DND-41 (cell line): ENCODE data around the gene CEP170B.

Source experiments
- ATAC-seq: fragments of 200-7000 bp; cut with Tn5 transposase; 3 replicates; pipeline ENCODE4 v1.9.1; 2021; ENCODE audit warnings: low read depth; ENCODE audit not compliant: insufficient read depth
- DNase-seq: peaks from one replicate; pipeline ENCODE4 v3.0.0-alpha.2; 2020
- H2AFZ ChIP-seq: 2 replicates; pipeline ENCODE4 v1.6.0; 2012; ENCODE audit warnings: low read depth, low read length
- H3K27ac ChIP-seq: 2 replicates; pipeline ENCODE4 v1.5.1; 2012; ENCODE audit warnings: low read length, inconsistent platforms
- H3K27me3 ChIP-seq: fragments of 200-600 bp; sonication (generic); 2 replicates; pipeline ENCODE4 v1.6.0; 2012; ENCODE audit warnings: low read length, mild to moderate bottlenecking, inconsistent platforms; ENCODE audit not compliant: insufficient read depth, poor library complexity
- H3K36me3 ChIP-seq: 2 replicates; pipeline ENCODE4 v1.5.1; 2012; ENCODE audit warnings: low read length, inconsistent platforms; ENCODE audit not compliant: insufficient read depth
- H3K4me1 ChIP-seq: 2 replicates; pipeline ENCODE4 v1.5.1; 2012; ENCODE audit warnings: mild to moderate bottlenecking, low read length; ENCODE audit not compliant: insufficient read depth
- H3K4me2 ChIP-seq: 2 replicates; pipeline ENCODE4 v1.6.0; 2012; ENCODE audit warnings: mild to moderate bottlenecking, moderate library complexity, low read length, inconsistent platforms; ENCODE audit not compliant: insufficient read depth
- H3K4me3 ChIP-seq, 2 experiments: fragments of 200-600 bp in 1 of 2; shearing (Covaris generic) in 1 of 2; 2 replicates each; pipeline ENCODE4 v1.5.1; 2012 to 2016; ENCODE audit warnings: inconsistent platforms in 2 of 2, low read length in 2 of 2, mild to moderate bottlenecking in 2 of 2, low read depth in 1 of 2, moderate library complexity in 1 of 2
- H3K79me2 ChIP-seq: 2 replicates; pipeline ENCODE4 v1.6.0; 2012; ENCODE audit warnings: low read length, inconsistent platforms; ENCODE audit not compliant: insufficient read depth
- H3K9ac ChIP-seq: 2 replicates; pipeline ENCODE4 v1.6.0; 2012; ENCODE audit warnings: low read depth, mild to moderate bottlenecking, inconsistent platforms, low read length, moderate library complexity
- H3K9me3 ChIP-seq: 2 replicates; pipeline ENCODE4 v1.5.1; 2012; ENCODE audit warnings: low read length, moderate library complexity, mild to moderate bottlenecking, inconsistent platforms; ENCODE audit not compliant: insufficient read depth, severe bottlenecking
- H4K20me1 ChIP-seq: 2 replicates; pipeline ENCODE4 v1.6.0; 2012; ENCODE audit warnings: low read length; ENCODE audit not compliant: insufficient read depth
- EZH2 ChIP-seq: IDR thresholded peaks from 3 replicates; pipeline ENCODE4 v1.6.1; 2012; ENCODE audit warnings: borderline replicate concordance, low read depth, mild to moderate bottlenecking, moderate library complexity, low read length, inconsistent platforms; ENCODE audit not compliant: severe bottlenecking
- TF ChIP-seq, protein P1 (sequence below): IDR thresholded peaks from 2 replicates; pipeline ENCODE4 v1.5.1; 2012; ENCODE audit warnings: borderline replicate concordance, low read length, moderate library complexity, mild to moderate bottlenecking; ENCODE audit not compliant: poor library complexity, severe bottlenecking; ENCODE audit errors: extremely low read depth

CEP170B gene

GRCh38 chr14:104927432-104927816, 62.4 kb downstream of the CEP170B start:
- Histone ChIP-seq H2AFZ (no peak overlapping the region), H3K4me2 (no peak overlapping the region), H3K4me3 (no peak overlapping the region), H3K9me3 (no peaks in the 10 kb centered on the region), H4K20me1 (no peaks in the 10 kb centered on the region; the same call in 1 of the 2 replicates), H3K79me2 (no peaks in the 10 kb centered on the region), H3K27me3 (no peaks in the 10 kb centered on the region), H3K36me3 (no peaks in the 10 kb centered on the region), H3K4me1 (no peaks in the 10 kb centered on the region), H3K9ac (no peak overlapping the region), H3K27ac (no peak overlapping the region)
- no peak for ATAC-seq
- DNase-seq = no peak
- TF ChIP-seq EZH2 = no peak
- TF ChIP-seq, protein P1, sequence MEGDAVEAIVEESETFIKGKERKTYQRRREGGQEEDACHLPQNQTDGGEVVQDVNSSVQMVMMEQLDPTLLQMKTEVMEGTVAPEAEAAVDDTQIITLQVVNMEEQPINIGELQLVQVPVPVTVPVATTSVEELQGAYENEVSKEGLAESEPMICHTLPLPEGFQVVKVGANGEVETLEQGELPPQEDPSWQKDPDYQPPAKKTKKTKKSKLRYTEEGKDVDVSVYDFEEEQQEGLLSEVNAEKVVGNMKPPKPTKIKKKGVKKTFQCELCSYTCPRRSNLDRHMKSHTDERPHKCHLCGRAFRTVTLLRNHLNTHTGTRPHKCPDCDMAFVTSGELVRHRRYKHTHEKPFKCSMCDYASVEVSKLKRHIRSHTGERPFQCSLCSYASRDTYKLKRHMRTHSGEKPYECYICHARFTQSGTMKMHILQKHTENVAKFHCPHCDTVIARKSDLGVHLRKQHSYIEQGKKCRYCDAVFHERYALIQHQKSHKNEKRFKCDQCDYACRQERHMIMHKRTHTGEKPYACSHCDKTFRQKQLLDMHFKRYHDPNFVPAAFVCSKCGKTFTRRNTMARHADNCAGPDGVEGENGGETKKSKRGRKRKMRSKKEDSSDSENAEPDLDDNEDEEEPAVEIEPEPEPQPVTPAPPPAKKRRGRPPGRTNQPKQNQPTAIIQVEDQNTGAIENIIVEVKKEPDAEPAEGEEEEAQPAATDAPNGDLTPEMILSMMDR = no peak

DNA sequence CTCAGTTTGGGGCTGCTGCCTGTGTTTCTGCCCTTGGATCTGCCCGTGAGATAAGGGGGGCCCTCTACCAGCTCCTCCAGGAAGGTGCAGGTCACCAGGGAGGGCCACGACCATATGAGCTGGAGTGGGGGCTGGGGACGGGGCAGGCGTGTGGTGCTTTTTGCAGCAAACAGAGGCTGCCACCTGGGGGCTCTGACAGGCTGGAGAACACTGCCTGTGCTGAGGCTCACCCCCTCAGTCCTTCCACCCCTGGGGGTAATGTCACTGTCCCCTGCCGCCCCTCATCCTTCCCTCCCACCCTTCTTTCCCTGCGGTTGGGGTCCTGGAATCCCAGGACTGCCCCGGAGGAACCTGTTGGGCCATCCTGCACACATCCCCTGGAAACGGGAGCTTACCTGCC, 62.8 kb downstream of the CEP170B start:
- Histone ChIP-seq H4K20me1 (no peaks in the 10 kb centered on the region; the same call in 1 of the 2 replicates), H3K4me3 (no peak overlapping the region), H3K9ac (no peak overlapping the region), H3K27me3 (no peaks in the 10 kb centered on the region), H3K36me3 (no peaks in the 10 kb centered on the region), H3K9me3 (no peaks in the 10 kb centered on the region), H3K79me2 (no peaks in the 10 kb centered on the region), H3K4me1 (no peaks in the 10 kb centered on the region), H3K27ac (no peak overlapping the region), H3K4me2 (no peak overlapping the region), H2AFZ (no peak overlapping the region)
- TF ChIP-seq, protein P1 = no peak
- no peak for TF ChIP-seq EZH2
- ATAC-seq (no peak), DNase-seq (no peak)

DNA sequence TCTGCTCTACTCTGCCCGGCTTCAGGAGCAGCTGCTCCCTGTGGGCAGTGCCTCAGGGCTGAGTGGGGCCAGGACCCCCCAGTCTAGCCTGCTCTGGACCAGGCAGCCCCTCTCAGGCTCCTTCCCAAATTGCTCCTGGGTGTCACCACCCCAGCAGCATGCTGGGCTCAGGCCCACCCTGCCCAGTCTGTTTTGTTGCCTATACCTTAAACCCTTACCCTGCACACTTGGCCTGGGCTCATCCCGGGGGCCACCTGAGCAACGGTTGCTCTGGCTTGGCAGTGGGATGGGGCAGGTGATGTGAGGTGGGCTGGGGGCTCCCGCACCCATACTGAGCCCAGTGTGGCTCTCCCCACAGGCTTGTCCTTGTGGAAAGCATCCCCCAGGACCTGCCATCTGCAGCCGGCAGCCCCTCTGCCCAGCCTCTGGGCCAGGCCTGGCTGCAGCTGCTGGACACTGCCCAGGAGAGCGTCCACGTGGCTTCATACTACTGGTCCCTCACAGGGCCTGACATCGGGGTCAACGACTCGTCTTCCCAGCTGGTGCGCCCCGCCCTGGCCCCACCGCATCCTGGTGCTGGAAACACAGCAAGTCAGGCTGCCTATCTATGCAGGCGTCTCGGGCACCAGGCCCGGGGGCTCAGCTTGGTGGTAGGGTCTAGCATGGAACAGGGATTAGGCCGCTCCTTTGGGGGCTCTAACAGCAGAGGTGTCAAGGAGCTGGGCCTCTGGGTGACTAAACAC, 63.5 kb downstream of the CEP170B start:
- no peaks in the 10 kb centered on the region for H3K79me2 ChIP-seq
- H3K4me1 ChIP-seq = peaks cover 4% of the 10 kb centered on the region; the same call in 1 of the 2 replicates
- no peaks in the 10 kb centered on the region for H3K9me3 ChIP-seq
- no peak overlapping the region for H2AFZ ChIP-seq
- ATAC-seq = no peak
- no peaks in the 10 kb centered on the region for H3K36me3 ChIP-seq
- H3K27me3 ChIP-seq = no peaks in the 10 kb centered on the region
- TF ChIP-seq EZH2 = no peak
- TF ChIP-seq, protein P1 = no peak
- no peak overlapping the region for H3K4me2 ChIP-seq
- no peak overlapping the region for H3K27ac ChIP-seq
- no peak for DNase-seq
- H3K9ac ChIP-seq = no peak overlapping the region
- H3K4me3 ChIP-seq = no peak overlapping the region
- H4K20me1 ChIP-seq = no peaks in the 10 kb centered on the region; the same call in 1 of the 2 replicates
